Measurements from ENCODE around the gene DNAJC4.

DNA sequence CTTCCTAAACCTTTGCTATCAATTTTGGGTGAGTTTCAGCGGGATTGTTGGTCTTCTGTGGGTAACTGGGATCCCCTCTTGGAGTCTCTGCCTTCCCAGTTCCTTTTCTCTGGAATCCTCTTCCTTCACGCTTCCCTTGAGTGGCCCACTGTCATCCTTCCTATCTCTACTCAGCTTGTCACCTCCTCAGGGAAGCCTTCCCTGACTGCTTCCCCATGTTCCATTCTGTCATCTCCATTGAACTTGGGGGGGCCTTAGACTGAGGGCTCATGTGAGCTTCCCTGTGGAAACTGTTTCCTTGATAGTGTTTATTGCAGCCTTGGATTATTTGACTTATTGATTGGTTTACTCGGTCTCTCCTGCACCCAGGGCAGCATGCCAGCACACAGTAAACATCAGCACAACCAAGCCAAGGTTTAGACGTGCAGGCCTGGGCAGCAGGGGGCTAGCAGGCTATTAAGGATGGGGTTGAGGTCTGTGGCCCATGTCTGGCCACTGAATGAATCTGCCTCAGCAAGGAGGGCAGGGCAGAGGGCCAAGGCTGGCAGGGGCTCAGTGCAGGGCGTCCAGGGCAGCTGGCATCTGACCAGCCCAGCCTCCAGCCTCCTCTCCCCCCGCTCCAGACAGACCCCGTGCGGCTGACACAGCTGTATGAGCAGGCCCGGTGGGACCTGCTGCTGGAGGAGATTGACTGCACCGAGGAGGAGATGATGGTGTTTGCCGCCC is 11.6 kb upstream of the DNAJC4 start:
- TF ChIP-seq POLR2A (IDR thresholded peaks at IDR 0.05; ENCODE audit: low read depth, low read length) (no peak), POLR2AphosphoS5 (IDR thresholded peaks at IDR 0.05; ENCODE audit: low read depth, low read length) (no peak)
